Stimulated activated CD4-positive, alpha-beta T cell treated with anti-CD3 and anti-CD28 coated beads, Interleukin-2, amount 100 ng/mL, for 24 hours (primary cell): ENCODE measurements around the gene CGB7.
"Not testable (repeated sequence)": the region's sequence is repeated elsewhere in the genome, so short reads cannot be mapped to it uniquely, and the experiment has no call there.

Source experiments
- DNase-seq, 2 donors: peaks; one replicate each; pipeline ENCODE4 v3.0.0-alpha.2; 2020

Gene CGB7

GRCh38 chr19:49039736-49040135 lies 17.8 kb downstream of the CGB7 start:
- not testable (repeated sequence) for DNase-seq

GRCh38 chr19:49038557-49039276 lies 18.8 kb downstream of the CGB7 start:
- DNase-seq, result not testable (repeated sequence)

GRCh38 chr19:49038111-49038510 lies 19.4 kb downstream of the CGB7 start:
- not testable (repeated sequence) for DNase-seq

GRCh38 chr19:49036815-49037214 lies 20.7 kb downstream of the CGB7 start, which contains the start of gene CGB1:
Gene CGB1 (minus strand): TSS chr19:49036895. CDS start chr19:49036711, 184 bp downstream.
- peak; percentile 43 to 65 for DNase-seq

- DNase-seq, result peak; percentile 58 to 81
Measured at GRCh38 chr19:49031642-49032301, 25.8 kb downstream of the CGB7 start, which contains the start of gene CGB2. Gene CGB2 (plus strand): TSS chr19:49031890. CDS start chr19:49032096, 206 bp downstream.

- not testable (repeated sequence) for DNase-seq
Measured at GRCh38 chr19:49030323-49030722, 27.2 kb downstream of the CGB7 start.

- not testable (repeated sequence) for DNase-seq
Measured at GRCh38 chr19:49029749-49030148, 27.8 kb downstream of the CGB7 start.

GRCh38 chr19:49028686-49029085 lies 28.9 kb downstream of the CGB7 start:
- DNase-seq, result not testable (repeated sequence)

GRCh38 chr19:49025599-49025998 lies 31.9 kb downstream of the CGB7 start:
- not testable (repeated sequence) for DNase-seq

- DNase-seq, result not testable (repeated sequence)
Measured at GRCh38 chr19:49025088-49025487, 32.5 kb downstream of the CGB7 start.

GRCh38 chr19:49024233-49024632 lies 33.3 kb downstream of the CGB7 start, which contains the start of gene CGB3:
Gene CGB3 (minus strand): TSS chr19:49024333. CDS start chr19:49023971, 362 bp downstream.
- DNase-seq, result not testable (repeated sequence)

GRCh38 chr19:49022116-49022515 lies 35.4 kb downstream of the CGB7 start:
- no peak for DNase-seq

GRCh38 chr19:49020931-49021895 lies 36.3 kb downstream of the CGB7 start:
- no peak for DNase-seq

GRCh38 chr19:49020342-49020741 lies 37.2 kb downstream of the CGB7 start:
- no peak for DNase-seq

GRCh38 chr19:49019242-49019932 lies 38.2 kb downstream of the CGB7 start:
- DNase-seq, result peak; percentile 65 to 74

GRCh38 chr19:49018388-49019241 lies 38.9 kb downstream of the CGB7 start:
- peak in 1 of 2 donors; percentile 24 for DNase-seq

GRCh38 chr19:49017666-49018351 lies 39.7 kb downstream of the CGB7 start:
- DNase-seq, result peak; percentile 65 to 68

- no peak for DNase-seq
Measured at GRCh38 chr19:49017041-49017665, 40.4 kb downstream of the CGB7 start, which contains the start of gene LHB. Gene LHB (minus strand): TSS chr19:49017091. CDS start chr19:49017081, 10 bp downstream.

- no peak for DNase-seq
Measured at GRCh38 chr19:49016067-49016839, 41.3 kb downstream of the CGB7 start.
